GM21390 (cell line): Measurements from ENCODE around the gene LRRC74B.

Experiments
- ATAC-seq: cut with Tn5 transposase; IDR thresholded peaks from one replicate; pipeline ENCODE4 v1.9.1; 2021; ENCODE audit not compliant: unreplicated experiment

The LRRC74B gene

DNA sequence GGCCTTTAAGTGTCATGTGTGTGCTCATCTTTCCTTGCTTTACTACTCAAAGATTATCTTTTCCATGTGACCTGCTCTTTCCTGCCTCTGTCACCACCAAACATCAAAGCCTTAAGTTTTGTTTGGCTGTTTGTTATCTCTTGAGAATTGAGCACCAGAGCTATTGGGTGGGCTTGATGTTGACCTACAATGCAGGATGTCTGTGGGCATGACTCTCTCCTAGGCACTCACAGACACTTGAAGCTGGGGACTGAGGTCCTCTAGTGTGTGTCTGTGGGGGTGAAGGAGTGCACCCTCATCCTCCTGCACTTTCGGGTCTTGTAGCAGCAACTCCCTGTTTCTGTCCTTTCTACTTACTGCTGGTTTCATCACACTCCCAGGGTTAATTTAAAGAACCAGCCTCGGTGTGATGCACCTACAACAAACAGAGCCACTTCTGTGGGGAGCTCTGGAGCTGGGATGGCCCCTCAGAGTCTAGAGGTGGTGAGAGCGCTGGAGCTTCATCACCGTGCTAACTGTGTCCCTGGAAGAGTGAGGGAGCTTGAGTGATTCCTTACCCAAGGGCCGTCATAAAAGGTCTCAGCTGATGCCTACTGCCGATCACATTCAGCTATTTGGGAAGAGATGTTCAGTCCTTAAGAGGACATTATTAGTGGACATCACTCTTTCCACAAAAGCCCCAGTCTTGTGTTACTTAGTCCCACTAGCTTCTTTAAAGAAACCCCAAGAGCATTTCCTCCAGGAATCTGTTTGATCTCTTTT, 56.3 kb downstream of the LRRC74B start:
- ATAC-seq = no peak

DNA sequence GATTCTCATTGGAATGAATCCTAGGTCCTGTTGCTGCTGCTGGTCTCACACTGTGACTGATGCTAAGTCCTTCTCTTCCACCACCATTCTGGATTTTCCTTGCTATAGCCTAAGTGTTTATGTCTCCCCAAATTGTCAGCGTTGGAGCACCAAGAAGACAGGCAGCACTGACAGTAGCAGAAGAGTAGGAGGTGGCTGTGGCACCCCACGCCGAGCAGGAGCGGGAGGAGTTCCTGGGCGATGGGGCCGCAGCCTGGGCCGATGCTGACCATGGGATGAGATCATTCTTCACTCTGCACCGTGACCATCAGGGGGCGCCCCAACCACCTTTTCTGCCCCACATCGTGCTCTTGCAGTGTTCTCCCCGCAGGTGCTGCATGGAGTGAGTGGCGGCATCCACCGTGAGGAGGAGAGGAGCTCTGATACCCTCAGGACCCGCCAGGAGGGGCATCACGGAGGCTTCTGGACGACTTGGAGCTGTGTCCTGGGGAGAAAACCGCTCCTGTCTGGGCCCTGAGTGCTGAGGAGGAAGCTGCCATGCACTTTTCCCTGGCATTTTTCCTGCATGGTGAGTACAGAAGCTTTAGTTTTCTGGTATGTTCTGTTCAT, 57.0 kb downstream of the LRRC74B start:
- no peak for ATAC-seq

DNA sequence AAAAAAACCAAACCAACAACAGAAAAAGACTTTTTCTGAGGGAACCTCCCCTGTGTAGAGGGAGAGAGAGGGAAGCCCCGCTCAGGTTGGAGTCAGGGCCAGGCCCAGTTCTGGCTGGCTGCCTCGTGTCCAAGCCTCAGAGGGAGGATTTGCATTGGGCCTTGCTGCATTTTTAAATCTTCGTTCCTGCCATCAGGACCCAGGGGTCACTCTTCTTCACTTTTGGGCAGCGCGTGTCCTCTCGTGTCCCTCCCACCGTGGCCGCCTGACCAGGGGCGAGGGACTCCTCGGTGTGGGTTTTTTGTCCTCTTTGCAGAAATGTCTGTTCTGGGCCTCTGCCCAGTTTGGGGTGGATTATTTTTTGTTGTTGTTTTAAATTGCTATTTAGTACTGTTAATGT, 57.9 kb downstream of the LRRC74B start:
- no peak for ATAC-seq

DNA sequence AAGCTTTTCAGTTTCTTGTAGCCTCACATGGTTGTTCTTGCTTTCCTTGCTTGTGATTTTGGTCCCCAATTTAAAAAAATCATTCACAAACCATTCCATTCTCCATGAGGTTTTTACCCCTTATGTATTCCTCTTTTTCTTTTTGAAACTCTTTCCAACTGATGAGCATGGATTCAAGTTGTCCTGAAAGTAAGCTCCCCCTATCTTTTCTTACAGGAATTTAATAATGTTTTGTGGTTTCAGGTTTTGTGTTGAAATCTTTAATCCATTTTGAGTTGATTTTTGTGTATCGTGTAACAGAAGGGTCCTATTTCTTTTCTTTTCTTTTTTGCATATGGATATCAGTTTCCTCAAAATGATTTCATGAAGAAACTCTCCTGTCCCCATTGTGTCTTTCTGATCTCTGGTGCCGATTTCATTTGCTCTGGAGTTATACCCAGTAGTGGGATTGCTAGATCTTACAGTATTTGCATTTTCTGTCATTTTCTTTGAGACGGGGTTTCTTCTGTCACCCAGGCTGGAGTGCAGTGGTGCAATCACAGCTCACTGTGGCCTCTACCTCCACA, 58.5 kb downstream of the LRRC74B start:
- ATAC-seq = no peak

DNA sequence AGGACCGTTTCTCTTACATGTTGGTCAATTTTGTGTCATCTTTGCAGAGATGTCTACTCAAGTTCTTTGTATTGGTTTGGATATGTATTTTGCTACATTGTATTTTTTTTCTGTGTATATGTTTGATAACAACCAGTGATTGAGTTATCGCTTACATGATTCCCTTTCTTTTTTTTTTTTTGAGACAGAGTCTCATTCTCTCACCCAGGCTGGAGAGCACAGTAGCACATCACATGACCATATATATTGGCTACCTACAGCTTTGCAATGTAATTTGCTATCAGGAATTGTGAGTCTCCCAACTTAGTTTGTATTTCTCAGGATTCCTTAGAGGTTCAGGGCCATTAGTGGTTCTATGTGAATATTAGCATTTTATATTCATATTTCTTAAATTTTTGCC, 59.5 kb downstream of the LRRC74B start:
- no peak for ATAC-seq

DNA sequence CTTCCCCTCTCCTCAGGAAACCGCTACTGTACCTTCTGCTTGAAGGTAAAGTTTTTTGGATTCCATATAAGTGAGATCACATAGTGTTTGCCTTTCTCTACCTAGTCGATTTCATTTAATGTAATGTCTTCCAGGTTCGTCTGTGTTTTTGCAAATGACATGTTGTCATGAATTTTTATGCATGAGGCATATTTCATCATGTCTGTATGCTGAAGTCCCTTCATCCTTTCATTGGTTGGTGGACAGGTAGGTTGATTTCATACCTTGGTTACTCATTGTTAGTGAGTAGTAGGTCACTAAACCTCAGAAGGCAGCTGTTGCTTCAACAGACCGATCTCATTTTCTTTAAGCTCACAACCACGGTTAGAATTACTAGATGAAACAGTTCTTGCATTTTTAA, 60.3 kb downstream of the LRRC74B start:
- ATAC-seq = no peak

DNA sequence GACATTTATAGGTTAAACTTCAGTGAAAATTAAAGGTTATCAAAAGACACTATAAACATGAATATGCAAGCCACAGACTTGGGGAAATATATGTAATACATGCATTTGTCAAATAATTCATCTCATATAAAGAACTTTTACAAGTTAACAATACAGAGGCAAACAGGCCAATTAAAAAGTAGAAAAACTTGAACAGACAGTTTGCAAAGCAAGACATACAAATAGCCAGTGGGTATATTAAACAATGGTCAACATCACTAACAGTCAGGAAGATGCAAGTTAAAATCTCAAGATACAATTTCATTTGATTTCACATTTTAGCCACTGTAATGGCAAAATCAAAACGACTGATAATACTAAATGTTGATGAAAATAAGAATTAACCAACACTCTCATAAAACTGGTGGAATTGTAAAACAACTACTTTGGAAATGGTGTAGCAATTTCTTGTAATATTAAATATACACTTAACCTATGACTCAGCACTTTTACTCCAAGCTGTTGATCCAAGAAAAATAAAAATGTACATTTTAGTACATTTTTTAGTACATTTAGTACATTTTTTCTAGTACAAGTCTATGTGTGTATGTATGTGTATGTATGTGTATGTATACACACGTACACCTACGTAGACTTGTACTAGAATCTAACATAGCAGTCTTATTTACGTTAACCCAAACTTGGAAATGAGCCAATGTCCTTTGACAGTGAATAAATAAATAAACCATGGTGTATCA, 62.8 kb downstream of the LRRC74B start:
- ATAC-seq = no peak
